Superior temporal gyrus (tissue), 1 donor: Measurements from ENCODE around the gene ECE2.

Experiments
- DNase-seq: peaks from one replicate; pipeline ENCODE4 v3.0.0-alpha.2; 2016; ENCODE audit errors: extremely low spot score

ECE2 gene

DNA sequence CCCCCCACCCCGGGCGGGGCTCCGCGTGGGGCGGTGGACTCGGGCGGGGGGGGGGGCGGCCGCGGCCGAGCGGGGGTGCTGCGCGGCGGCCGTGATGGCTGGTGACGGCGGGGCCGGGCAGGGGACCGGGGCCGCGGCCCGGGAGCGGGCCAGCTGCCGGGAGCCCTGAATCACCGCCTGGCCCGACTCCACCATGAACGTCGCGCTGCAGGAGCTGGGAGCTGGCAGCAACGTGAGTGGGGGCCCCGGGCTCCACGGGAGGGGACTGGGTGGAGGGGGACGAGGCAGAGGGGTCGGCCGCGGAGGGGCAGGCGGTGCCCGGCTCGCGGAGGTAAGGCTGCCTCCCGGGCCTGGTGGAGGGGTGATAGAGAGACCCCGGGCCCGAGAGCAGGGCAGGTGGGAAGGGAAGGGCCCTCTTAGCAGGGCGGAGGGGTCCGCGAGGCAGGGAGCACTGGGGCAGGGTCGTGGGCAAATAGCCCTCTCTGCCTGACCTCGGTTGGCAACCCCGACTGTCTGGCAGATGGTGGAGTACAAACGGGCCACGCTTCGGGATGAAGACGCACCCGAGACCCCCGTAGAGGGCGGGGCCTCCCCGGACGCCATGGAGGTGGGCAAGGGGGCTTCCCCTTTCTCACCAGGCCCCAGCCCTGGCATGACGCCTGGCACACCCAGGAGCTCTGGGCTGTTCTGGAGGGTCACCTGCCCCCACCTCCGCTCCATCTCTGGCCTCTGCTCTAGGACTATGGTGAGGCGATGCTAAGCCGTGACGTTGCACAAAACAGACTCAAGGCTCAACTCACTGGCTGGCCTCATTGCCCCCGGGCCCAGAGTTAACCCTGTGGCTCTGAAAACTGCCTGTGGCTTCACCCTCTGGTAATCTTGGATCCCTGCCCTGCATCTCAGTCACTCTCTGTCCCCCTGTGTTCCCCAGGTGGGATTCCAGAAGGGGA, at the start of gene ECE2:
TSS of gene ECE2 (plus strand) at position 62 of the 950 bp plus-strand sequence. CDS start at position 194, 132 bp downstream.
- no peak for DNase-seq

DNA sequence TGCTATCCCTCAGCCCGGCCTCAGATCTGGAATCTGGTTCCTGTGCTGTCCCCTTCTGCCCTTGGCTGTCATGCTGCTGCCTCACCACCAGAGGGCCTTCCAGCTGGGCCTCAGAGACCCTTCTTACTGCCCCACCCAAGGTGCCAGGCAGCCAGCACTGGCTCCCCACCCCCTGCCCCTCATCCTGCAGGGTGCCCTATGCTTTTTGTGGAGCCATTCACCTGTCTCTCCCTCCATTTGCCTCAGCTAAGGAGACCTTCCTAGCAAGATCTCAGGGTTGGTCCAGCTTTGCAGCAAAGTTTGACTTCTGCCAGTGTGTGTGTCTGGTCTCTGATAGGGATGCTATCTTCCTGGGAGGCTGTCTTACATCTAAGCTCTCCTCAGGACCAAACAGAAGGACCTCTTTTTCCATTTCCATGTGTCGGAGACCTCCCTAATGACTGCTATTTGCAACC, 48.3 kb upstream of the ECE2 start:
- no peak for DNase-seq

DNA sequence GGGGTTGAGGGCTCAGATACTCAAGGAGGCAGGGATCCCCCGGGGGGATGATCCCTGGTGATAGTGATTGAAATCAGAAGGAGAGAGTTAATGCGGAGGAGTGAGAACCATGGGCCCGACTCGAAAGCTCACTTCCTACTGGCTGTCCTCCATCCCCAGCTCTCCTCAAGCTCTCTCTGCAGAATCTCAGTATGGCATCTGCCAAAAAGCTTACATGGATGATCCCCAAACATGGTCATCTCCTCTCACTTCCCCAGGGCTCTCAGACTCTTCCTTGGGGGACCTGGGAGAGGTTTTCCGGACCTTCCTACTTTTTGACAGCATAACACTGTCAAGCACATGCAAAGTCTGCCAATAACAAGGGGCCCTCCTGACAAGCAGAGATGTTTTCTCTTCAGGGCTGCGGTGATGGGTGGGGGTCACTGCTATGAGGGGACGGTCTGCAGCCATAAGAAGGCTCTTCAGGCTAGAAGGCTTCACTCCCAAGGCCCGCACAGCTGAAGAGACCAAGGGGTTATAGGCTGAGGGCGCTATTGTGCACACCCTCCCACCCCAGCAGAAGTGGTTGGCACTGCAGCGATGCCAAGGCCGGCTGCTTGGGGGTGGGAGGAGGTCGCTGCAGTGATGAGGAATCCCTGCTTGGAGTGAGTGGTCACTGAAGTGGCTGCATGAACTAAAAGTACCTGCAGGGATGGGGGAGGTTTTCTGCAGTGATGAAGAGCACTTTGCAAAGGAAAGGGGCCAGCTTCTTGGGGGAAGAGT, 47.3 kb upstream of the ECE2 start:
- DNase-seq, result no peak

DNA sequence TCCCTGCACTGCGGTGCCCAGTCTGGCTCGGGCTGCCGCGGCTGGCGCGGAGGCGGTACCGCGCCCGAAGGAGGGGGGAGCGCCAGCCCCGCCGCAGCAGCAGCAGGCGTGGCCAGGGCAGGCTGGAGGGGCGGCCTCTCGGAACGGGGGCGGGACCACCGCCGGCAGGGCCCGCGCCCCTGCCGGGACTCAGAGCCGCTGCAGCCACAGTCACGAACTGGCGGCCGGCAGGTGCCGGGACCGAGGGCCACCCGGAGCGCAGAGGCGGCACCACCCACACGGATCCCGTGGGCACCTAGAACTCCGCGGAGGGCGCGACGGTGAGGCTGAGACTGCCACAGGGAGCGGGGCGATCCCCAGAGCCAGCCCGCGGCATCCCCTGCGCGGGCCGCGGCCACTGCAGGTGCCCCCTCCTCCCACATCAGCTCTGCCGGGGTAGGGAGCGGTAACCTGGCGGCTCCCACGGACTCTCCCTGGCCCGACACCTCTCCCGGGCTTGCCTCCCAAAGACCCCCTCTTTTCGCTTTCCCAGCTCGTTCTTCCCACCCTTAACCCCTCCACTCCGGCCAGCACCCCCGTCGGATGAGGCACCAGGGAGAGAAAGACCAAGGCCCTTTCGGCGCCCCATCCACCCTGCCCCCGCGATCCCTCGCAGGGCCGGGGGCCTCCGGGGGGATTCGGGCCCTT, 46.3 kb upstream of the ECE2 start, which contains the start of gene VWA5B2:
TSS of gene VWA5B2 (plus strand) at position 192 of the 687 bp plus-strand sequence. CDS start 944 bp downstream, outside the sequence.
- peak; percentile 30 for DNase-seq

DNA sequence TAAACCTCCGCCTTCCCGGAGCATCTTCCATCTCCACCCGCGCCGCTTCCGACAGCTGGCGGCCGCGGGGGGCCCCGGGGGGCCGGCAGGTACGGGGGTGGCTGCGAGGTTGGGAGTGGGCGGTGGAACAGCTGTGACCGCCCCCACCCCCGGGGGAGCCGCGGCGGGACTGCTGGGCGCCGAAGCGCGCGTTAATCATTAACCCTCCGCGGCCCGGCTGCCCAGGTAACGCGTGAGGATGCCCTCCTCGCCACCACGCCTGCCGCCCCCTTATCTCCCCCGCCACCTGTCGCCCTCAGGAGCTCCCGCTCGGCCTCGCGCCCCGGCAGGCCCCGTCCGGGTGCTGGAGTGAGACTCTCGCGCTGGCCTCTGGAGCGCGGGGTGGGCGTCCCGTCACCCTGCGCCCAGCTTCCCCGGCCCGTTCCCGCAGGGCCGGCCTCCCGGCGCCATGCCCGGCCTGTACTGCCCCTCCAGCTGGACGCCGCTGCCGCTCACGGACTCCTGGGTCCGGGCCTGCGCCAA, 45.7 kb upstream of the ECE2 start:
- no peak for DNase-seq

DNA sequence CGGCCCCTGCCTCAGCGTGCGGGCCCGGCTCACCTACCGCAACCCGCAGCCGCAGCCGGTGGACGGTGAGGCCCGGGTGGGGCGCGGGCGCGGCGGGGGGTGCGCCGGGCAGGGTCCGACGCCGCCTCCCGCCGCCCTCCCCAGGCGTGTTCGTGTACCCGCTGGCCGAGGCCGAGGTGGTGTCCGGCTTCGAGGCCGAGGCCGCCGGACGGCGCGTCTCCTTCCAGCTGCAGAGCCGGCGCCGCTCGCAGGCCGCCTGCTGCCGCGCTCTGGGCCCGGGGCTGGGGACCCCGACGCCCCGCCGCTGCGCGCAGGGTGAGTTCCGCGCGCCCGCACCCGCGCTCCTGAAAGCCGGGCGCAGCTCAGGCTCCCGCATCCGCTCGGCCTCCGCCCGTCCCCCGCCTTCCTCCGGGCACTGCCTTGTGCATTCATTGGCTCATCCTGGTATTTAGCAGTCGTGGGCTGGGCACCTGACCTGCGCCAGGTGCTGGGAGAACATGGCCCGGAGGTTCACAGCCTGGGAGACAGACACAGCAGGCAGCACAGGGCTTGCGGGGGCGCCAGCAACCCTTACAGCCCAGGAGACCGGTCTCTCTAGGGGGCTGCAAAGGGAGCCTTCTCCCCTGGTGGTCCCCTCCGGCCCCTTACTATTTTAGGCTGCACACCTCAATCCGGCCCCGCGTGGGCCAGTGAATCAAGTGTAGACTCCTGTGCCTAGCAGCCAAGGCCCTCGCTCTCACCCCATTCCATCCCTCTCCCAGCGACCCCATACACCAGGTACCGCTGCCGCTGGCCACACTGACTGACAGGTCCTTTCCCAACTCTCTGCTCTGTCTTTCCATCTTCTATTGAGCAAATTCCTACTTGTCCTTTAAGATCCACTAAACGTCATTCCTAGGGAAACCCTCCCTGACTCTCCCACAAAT, 45.0 kb upstream of the ECE2 start:
- no peak for DNase-seq

DNA sequence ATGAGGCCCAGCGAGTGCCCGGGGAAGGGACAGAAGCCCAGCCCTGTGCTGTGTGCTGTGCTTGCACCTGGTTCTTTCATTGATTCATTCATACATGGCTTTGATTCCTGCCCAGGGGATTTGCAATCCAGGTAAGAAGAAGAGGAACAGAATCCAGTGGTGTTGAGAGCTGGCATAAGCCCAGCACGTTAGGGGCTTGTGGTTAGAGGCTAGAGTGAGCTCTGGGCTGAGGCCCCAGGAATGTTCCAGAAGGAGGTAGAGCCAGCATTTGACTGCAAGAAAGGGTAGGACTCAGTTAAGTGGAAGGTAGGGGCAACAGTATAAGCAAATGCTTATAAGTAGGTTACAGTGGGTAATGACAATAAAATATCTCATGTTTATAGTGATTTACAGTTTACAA, 44.2 kb upstream of the ECE2 start:
- no peak for DNase-seq

DNA sequence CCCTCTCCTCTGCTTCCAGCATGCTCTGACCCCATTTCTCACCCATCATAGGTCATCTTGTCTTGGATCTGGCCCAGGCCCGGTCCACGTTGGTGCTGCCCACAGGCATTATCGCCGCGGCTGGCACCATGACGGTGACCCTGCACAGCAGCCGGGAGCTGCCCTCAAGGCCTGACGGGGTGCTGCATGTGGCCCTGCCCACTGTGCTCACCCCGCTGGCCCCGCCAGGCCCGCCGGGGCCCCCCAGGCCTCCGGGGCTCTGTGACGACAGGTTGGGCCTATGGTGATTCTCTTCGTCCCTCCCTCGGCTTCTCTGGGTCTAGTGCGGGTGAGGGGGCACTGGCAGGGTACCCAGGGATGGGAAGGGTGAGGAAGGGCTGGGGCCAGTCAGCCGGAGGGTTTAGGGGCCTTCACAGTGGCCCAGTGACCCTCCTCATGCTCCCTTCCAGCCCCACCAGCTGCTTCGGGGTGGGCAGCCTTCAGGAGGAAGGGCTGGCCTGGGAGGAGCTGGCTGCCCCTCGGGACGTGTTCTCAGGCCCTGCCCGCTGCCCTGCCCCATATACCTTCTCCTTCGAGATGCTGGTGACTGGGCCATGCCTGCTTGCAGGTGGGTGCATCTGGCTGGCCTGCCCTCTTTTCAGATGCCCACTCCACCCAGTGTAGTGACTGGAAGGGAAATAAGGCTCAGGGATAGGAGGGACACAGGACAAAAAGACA, 42.5 kb upstream of the ECE2 start:
- no peak for DNase-seq

DNA sequence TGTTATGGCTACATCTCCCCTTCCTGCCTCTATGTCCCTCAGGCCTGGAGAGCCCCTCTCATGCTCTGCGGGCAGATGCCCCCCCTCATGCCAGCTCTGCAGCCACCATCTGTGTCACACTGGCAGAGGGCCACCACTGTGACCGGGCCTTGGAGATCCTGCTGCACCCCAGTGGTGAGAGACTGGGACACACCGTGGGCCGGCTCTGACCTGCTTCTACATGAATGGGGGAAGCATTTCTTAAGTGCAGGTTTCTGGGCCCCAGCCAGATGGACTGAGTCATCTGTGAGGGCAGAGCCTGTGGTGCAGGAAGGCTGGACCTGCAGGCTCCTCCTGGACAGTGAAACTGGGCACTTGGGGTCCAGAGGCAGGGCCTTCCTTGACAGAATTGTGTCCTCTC, 41.6 kb upstream of the ECE2 start:
- DNase-seq, result peak; percentile 67

DNA sequence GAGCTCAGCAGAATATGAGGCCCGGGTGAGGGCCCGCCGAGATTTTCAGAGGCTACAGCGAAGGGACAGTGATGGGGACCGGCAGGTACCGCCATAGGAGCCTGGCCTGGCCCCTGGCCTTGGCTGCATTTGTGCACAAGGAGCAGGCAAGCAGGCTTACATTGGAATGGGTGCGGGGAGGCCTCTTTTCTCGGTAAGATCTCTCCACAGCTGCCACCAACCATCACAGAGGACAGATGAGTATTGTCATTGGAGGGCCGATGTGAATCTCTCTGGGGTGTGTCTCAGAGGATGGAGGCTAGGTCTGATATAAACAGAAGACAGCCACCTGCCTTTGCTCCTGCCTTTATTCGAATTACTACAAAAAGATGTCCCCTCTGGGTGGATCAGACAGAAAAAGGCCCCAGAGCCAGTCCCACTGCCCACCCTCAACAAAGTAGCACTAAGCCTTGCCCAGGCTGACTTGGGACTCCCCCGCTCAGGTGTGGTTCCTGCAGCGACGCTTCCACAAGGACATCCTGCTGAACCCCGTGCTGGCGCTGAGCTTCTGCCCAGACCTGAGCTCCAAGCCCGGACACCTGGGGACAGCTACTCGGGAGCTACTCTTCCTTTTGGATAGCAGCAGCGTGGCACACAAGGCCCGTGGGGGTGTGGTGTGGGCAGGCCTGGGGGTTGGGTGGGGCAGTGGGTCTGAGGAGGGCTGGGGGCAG, 41.0 kb upstream of the ECE2 start:
- DNase-seq, result no peak

DNA sequence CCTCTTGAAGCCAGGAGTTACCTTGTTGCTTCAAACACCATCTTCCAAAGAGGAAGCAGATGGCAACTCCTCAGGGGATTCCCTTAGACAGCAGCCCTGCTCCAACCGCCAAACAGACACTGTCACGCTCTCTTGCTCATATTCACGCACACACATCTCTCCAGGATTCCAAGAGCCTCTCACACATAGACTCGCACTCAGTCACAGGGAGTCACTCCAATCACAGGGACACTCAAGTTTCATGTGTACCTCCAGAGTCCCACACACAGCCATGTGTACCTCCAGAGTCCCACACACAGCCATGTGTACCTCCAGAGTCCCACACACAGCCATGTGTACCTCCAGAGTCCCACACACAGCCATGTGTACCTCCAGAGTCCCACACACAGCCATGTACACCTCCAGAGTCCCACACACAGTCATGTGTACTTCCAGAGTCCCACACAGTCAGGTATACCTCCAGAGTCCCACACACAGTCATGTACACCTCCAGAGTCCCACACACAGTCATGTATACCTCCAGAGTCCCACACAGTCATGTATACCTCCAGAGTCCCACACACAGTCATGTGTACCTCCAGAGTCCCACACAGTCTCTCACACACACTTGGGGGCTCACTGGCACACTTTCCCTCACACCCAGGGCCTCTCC, 40.3 kb upstream of the ECE2 start:
- DNase-seq, result no peak

DNA sequence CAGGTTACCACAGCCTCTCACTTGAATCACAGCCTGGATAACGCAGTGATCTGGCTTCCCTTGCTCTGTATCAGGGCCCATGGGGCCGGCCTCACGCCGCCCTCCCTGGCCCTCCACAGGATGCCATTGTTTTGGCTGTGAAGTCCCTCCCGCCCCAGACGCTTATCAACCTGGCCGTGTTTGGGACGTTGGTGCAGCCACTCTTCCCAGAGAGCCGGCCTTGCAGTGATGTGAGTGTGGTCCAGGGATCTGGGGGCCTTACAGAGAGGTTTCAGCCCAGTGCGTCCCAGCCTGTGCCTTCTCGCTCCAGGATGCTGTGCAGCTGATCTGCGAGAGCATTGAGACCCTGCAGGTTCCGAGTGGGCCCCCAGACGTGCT, 39.8 kb upstream of the ECE2 start:
- no peak for DNase-seq

DNA sequence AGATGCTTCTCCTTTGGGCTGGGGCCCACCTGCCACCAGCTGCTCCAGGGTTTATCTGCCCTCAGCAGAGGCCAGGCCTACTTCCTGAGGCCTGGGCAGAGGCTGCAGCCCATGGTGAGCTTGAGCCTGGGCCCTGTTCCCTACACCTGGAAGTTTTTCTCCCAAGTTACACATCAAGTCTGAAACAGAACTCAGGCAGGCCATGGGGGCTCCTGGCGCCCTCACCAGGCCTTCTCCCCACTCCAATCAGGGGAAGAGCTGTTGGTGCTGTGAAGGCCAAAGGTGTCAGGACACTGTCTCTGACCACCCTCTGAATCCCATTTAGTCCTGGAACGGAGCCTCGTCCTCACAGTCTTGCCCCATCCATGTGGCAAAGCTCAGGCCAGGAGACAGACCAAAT, 39.2 kb upstream of the ECE2 start:
- DNase-seq, result no peak

DNA sequence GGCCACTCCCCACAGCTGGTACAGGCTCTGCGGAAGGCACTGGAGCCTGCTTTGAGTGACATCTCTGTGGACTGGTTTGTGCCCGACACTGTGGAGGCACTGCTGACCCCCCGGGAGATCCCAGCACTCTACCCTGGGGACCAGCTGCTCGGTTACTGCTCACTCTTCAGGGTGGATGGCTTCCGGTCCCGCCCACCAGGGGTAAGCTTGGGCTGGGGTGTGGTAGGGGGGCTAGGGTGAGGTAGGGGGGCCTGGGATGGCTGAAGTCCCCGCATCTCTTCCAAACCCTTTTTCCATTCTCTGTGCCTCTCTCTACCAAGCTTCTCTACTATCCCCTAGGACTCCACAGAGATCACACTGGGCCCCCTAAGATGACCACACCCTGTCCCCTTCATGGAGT, 38.6 kb upstream of the ECE2 start:
- no peak for DNase-seq

DNA sequence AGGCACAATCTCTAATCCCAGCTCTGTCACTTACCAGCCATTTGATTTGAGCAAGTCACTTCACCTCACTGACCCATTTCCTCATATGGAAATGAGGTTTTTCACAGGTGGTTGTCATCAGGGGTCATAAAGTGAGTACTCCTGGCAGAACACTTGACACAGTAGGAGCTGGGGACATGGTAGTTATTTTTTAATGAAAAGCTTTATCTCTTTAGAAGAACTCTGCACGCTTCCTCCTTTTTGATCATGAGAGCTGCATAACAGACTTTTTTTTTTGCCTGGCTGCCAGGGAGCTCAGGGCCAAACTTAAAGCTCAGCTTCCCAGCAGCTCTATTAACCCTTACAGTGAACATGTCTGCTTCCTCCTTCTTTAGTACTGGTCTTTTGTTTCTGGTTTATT, 38.0 kb upstream of the ECE2 start:
- DNase-seq, result no peak

DNA sequence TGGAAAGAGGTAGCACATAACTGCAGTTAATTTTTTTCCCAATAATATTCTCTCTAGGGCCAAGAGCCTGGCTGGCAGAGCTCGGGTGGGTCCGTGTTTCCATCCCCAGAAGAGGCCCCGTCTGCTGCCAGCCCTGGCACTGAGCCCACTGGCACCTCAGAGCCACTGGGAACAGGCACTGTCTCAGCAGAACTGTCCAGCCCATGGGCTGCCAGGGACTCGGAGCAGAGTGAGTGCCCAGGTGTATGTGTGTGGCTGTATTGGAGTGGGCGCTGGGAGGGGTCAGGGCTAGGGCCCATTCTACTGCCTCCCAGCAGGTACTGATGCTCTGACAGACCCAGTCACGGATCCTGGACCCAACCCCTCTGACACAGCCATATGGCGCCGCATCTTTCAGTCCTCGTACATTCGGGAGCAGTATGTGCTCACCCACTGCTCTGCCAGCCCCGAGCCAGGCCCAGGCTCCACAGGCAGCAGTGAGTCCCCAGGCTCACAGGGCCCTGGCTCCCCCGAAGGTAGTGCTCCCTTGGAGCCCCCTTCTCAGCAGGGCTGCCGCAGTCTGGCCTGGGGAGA, 37.5 kb upstream of the ECE2 start:
- no peak for DNase-seq

DNA sequence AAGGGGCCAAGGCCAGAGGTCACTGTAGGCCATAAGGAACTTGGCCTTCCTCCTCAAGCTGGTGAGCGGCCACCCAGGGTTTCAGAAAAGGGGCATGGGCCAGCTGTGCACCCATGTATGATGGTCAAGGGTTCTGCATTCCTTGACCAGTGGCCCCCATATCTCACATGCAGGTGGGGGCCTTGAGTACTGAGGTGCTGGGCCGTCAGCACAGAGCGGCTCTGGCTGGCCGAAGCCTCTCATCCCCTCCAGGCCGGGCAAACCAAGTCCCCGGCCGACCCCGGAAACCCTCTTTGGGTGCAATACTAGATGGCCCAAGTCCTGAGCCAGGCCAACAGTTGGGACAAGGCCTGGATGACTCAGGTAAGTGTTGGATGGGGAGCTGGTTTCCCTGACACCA, 36.6 kb upstream of the ECE2 start:
- no peak for DNase-seq

DNA sequence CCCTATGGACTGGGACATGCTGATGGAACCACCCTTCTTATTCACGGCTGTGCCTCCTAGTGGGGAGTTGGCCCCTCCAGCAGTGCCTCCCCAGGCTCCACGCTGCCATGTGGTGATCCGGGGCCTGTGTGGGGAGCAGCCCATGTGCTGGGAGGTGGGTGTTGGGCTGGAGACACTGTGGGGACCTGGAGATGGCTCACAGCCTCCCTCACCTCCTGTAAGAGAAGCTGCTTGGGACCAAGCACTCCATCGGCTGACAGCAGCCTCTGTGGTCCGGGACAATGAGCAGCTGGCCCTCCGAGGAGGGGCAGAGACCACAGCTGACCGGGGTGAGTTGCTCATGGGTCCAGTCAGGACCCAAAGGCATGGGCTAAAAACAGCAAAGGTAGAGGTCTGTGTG, 36.1 kb upstream of the ECE2 start:
- DNase-seq, result no peak
